Testis (tissue), 2 donors: ENCODE results near the gene DUSP7.

ENCODE experiments used
- POLR2A ChIP-seq: fragments of 450-650 bp; IDR thresholded peaks from one replicate; pipeline ENCODE4 v1.6.1; 2017; ENCODE audit warnings: antibody characterized with exemption, mild to moderate bottlenecking, moderate library complexity
- TF ChIP-seq, protein P1 (sequence below), 3 experiments: fragments of 450-650 bp in 2 of 3; fragments of 200-600 bp in 1 of 3; sonication (generic) in 1 of 3; IDR thresholded peaks; one replicate each; pipeline ENCODE4 v1.5.1; 2016 to 2019; ENCODE audit warnings: antibody characterized with exemption in 3 of 3, mild to moderate bottlenecking in 2 of 3, moderate library complexity in 1 of 3

DNA sequence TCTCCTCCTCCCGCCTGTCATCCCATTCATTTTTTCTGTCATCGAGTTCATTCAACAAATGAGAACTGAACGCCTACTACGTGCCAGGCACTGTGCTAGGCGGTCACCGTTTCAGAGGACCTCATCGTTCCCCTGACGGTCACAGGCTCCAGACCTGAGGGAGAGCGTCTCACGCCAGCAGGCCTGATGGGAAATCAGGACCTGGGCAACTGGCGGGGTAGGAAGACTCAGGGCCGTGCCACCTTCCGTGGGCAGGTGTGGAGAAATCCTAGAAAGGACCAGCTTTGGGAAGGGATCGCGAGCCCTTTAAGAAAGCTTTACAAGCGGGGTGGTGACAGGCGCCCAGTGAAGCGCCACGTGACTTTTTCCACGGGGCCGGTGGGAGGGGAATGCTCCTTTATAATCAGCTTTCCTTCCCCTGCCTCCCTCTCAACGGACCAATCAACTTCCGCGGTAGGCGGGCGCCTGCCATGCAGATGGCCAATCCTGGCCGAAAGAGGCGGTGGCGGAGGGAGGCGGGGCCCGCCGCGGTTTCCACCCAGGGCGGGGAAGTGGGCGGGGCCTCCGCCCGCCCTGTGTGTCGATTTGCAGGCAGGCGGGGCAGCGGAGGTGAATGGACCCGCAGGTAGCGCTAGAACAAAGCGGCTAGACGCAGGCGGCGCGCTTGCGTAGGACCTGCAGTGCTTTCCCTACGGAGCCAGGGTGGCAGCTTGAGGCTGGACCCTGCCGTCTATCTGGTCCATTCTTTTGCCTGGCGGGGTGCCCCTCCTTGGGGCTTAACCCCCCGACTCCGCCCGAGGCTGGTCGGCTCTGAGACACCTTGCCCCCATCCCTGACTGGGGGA lies 819 bp upstream of the DUSP7 start:
- TF ChIP-seq, protein P1, sequence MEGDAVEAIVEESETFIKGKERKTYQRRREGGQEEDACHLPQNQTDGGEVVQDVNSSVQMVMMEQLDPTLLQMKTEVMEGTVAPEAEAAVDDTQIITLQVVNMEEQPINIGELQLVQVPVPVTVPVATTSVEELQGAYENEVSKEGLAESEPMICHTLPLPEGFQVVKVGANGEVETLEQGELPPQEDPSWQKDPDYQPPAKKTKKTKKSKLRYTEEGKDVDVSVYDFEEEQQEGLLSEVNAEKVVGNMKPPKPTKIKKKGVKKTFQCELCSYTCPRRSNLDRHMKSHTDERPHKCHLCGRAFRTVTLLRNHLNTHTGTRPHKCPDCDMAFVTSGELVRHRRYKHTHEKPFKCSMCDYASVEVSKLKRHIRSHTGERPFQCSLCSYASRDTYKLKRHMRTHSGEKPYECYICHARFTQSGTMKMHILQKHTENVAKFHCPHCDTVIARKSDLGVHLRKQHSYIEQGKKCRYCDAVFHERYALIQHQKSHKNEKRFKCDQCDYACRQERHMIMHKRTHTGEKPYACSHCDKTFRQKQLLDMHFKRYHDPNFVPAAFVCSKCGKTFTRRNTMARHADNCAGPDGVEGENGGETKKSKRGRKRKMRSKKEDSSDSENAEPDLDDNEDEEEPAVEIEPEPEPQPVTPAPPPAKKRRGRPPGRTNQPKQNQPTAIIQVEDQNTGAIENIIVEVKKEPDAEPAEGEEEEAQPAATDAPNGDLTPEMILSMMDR (IDR thresholded peaks at IDR 0.05), result no peak
- TF ChIP-seq POLR2A, result no peak
